ENCODE data around the gene AZI2.

- no peak for TF ChIP-seq CTCF (IDR thresholded peaks at IDR 0.05)
- TF ChIP-seq POLR2A (IDR thresholded peaks at IDR 0.05; ENCODE audit: low read length), result no peak
- TF ChIP-seq RFX5 (IDR thresholded peaks at IDR 0.05), result no peak
- TF ChIP-seq FOSB (CRISPR knock-in tag; IDR thresholded peaks at IDR 0.05), result no peak
- no peak for TF ChIP-seq POLR2AphosphoS2 (conservative IDR thresholded peaks at IDR 0.05; ENCODE audit: low read length)
- TF ChIP-seq RCOR1 (IDR thresholded peaks at IDR 0.05; ENCODE audit: low read depth, low read length), result no peak
- no peak for TF ChIP-seq KDM1A (IDR thresholded peaks at IDR 0.05; ENCODE audit: low read depth)
- no peak for TF ChIP-seq KDM5A (IDR thresholded peaks at IDR 0.05)
- TF ChIP-seq E2F6 (IDR thresholded peaks at IDR 0.05; ENCODE audit: borderline replicate concordance, low read depth), result no peak
- TF ChIP-seq EP300 (IDR thresholded peaks at IDR 0.05), result no peak
- no peak for TF ChIP-seq REST (IDR thresholded peaks at IDR 0.05)
- no peak for TF ChIP-seq ESRRA (IDR thresholded peaks at IDR 0.05; ENCODE audit: borderline replicate concordance, low read length)
These were observed 27.8 kb upstream of the AZI2 start for GRCh38 chr3:28376424-28376823.

Measured in A549 (cell line).